Astrocyte of the spinal cord (primary cell): Measurements from ENCODE around the gene BCAS3.
"Not testable (repeated sequence)": the region's sequence is repeated elsewhere in the genome, so short reads cannot be mapped to it uniquely, and the experiment has no call there.

Experiments
- DNase-seq: peaks from one replicate; pipeline ENCODE4 v3.0.0; 2011; ENCODE audit warnings: low read depth, low spot score
- H3K4me3 ChIP-seq: 2 replicates; pipeline ENCODE4 v1.5.1; 2011; ENCODE audit warnings: low read depth, mild to moderate bottlenecking, low read length, moderate library complexity
- in situ Hi-C: cut with HindIII; loops from 2 replicates; pipeline ENCODE4 v1.10.0; 2017; ENCODE audit warnings: low sequenced_read_pairs
- TF ChIP-seq, protein P1 (sequence below): IDR thresholded peaks from 2 replicates; pipeline ENCODE4 v1.5.1; 2012; ENCODE audit warnings: low read depth, mild to moderate bottlenecking, low read length, inconsistent platforms

Gene BCAS3

DNA sequence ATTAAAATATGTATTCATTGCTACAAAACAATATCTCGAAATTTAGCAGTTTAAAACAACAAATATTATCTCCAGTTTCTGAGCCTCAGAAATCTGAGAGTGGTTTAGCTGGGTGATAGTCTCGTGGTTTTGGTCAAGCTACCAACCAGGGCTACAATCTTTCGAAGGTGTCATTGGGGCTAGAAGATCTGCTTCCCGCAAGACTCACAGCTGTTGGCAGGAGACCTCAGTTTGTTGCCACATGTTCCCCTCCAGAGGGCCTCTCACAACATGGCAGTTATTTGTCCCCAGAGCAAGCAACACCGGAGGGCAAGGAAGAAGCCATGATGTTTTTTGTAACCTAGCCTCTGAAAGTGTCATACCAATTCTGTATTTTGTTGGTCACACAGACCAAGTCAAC is 12.0 kb upstream of the BCAS3 start:
- DNase-seq, result no peak
- in situ Hi-C loops, result no loop called here
- no peak overlapping the region for H3K4me3 ChIP-seq
- TF ChIP-seq, protein P1, sequence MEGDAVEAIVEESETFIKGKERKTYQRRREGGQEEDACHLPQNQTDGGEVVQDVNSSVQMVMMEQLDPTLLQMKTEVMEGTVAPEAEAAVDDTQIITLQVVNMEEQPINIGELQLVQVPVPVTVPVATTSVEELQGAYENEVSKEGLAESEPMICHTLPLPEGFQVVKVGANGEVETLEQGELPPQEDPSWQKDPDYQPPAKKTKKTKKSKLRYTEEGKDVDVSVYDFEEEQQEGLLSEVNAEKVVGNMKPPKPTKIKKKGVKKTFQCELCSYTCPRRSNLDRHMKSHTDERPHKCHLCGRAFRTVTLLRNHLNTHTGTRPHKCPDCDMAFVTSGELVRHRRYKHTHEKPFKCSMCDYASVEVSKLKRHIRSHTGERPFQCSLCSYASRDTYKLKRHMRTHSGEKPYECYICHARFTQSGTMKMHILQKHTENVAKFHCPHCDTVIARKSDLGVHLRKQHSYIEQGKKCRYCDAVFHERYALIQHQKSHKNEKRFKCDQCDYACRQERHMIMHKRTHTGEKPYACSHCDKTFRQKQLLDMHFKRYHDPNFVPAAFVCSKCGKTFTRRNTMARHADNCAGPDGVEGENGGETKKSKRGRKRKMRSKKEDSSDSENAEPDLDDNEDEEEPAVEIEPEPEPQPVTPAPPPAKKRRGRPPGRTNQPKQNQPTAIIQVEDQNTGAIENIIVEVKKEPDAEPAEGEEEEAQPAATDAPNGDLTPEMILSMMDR, result no peak

DNA sequence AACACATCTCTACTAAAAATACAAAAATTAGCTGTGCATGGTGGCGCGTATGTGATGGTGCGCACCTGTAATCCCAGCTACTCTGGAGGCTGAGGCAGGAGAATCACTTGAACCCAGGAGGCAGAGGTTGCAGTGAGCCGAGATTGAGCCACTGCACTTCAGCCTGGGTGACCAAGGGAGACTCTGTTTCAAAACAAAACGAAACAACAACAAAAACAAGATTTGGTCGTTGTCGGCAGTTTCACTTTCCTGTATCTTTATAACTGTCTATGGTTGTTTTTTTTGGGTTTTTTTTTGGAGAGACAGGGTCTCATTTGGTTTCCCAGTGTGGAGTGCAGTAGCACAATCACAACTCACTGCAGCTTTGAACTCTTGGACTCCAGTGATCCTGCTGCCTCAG is 8.9 kb upstream of the BCAS3 start:
- H3K4me3 ChIP-seq, in situ Hi-C loops, DNase-seq: not testable (repeated sequence)

DNA sequence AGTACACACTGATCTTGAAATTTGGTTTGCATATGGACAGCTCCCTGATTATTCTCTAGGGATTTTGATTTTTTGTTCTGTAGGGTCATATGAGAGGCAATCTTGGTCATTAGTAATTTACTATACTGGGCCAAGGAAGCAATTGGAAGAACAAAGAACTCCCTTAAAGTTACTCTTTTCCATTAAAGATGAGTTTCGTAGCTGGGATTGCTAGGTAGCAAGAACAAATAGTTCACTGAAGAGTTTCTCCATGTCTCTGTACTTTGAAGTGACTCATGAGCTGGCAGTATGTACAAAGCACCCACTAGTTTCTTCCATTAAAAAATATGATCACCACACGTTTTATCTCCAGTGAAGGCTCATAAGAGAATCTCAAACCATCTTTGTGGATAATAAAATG is 6.2 kb upstream of the BCAS3 start:
- in situ Hi-C loops, result no loop called here
- no peak for DNase-seq
- no peak overlapping the region for H3K4me3 ChIP-seq
- TF ChIP-seq, protein P1, result no peak

DNA sequence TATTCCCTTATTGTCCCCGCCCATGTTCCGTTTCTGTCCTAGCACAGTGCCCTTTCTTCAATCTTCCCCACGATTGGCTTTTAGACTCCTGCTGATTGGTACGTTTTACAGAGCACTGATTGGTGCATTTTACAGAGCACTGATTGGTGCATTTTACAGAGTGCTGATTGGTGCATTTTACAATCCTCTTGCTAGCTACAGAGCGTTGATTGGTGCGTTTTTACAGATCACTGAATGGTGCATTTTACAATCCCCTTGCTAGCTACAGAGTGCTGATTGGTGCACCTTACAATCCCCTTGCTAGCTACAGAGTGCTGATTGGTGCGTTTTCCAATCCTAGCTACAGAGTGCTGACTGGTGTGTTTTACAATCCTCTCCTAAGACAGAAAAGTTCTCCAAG is 3.0 kb upstream of the BCAS3 start:
- in situ Hi-C loops, H3K4me3 ChIP-seq, DNase-seq: not testable (repeated sequence)

DNA sequence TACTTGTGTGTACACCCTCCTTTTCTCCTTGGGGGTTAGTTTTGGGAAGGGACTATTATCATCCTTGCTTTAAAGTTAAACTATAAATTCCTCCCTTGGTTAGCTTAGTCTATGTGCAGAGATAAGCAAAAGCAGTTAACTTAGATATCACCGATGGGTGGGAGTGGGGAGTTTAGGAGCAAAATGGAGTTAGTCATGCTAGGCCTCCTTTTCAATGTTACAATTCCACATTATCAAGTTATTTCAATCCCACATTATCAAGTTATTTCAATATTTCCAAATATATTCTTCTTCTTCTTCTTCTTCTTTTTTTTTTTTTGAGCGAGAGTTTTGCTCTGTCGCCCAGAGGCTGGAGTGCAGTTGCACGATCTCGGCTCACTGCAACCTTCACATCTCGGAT is 1.7 kb upstream of the BCAS3 start:
- TF ChIP-seq, protein P1, result no peak
- in situ Hi-C loops, result no loop called here
- DNase-seq, result no peak
- no peak overlapping the region for H3K4me3 ChIP-seq

DNA sequence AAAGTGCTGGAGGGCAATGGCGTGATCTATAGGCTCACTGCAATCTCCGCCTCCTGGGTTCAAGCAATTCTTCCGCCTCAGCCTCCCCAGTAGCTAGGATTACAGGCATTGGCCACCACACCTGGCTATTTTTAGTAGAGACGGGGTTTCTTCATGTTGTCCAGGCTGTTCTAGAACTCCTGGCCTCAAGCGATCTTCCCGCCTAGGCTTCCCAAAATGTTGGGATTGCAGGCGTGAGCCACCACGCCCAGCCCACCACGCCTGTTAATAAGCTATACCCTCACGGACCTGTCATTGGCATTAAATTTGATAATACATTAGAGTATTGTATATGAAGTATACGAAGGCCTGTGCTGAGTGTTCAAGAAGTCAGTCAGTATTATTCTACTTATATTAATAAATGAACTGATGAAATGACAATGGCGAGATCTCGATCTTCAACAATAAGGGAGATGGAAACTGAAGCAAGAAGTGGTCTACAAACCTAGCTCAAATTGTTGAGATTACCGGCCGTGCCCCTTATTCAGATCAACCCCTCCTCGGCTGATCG is 818 bp upstream of the BCAS3 start:
- no peak for DNase-seq
- TF ChIP-seq, protein P1, result no peak
- peak overlapping the region; percentile 82 for H3K4me3 ChIP-seq
- in situ Hi-C loops, result no loop called here

DNA sequence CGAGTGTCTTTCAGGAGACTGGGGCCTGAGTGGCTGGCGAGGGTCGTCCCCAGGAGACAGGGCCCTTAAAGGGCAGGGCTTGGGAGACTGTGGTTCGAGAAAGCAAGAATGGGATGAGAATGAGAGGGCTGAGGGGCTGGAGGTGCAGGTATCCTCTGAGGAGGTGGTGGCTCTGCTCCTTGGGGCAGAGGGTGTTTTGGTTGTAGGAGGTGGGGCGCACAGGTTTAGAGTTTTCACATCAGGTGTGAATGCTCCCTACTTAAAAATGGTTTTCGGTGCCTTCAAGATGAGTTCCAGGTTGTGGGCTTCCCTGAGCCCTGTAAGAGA is 430 bp downstream of the BCAS3 start:
- no peak for DNase-seq
- peak overlapping the region; percentile 82 for H3K4me3 ChIP-seq
- in situ Hi-C loops, result no loop called here
- TF ChIP-seq, protein P1, result no peak

DNA sequence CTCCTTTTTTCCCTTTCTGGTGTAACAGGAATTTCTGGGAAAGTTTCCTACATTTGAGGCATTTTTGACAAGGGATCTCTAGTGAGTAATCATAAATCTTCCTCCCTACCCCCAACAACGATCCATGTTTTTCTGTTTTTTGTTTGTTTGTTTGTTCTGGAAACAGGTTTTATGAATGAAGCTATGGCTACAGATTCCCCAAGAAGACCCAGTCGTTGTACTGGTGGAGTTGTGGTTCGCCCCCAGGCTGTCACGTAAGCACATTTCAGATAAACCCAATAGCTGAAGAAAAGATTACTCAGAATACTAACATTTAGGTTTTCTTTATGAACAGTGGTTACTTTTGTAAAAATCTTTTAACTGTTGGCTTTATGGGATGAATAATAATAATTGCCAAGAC is 1.6 kb downstream of the BCAS3 start:
- no peak overlapping the region for H3K4me3 ChIP-seq
- in situ Hi-C loops, result no loop called here
- no peak for DNase-seq
- TF ChIP-seq, protein P1, result no peak
